Hematopoietic multipotent progenitor cell (in vitro differentiated cells): ENCODE data around the gene KCNJ4. TPM values are rescaled to one million over a fixed set of nuclear protein-coding genes. Genes with fewer than 3 reads are reported as not detected.
"Not testable (repeated sequence)": the region's sequence is repeated elsewhere in the genome, so short reads cannot be mapped to it uniquely, and the experiment has no call there.

Experiments
- DNase-seq, 3 donors: peaks; one replicate each; pipeline ENCODE4 v3.0.0-alpha.2; 2011 to 2015; ENCODE audit warnings: low read depth in 2 of 3, low spot score in 2 of 3
- total RNA-seq: library from RNA; depleted of rRNA; stranded (reverse); fragments of >200 nt; gene quantifications from one replicate; pipeline ENCODE4 v1.2.3, GENCODE V29; 2012

KCNJ4 gene
- total RNA-seq, 1 donor, result 0.27 TPM

DNA sequence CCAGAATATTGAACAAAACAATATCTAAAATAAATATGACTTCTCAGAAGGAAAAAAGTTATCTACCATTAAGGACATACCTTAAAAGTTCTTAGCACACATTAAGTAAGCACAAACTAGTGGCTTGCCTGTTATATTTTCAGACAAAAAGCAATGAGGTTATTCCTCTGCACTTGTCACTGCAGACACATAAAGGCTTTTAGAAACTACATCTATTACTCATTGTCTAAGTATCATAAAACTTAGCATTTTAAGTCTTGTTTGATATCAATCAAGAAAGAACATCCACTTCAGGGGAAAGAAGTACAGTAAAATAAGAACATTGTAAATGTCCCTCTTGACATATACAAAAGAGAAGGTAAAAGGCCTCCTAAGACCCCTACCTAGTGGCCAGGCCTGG, 59.1 kb downstream of the KCNJ4 start:
- not testable (repeated sequence) for DNase-seq

- DNase-seq, result not testable (repeated sequence)
Observed at GRCh38 chr22:38394929-38395624, 59.9 kb downstream of the KCNJ4 start.

DNA sequence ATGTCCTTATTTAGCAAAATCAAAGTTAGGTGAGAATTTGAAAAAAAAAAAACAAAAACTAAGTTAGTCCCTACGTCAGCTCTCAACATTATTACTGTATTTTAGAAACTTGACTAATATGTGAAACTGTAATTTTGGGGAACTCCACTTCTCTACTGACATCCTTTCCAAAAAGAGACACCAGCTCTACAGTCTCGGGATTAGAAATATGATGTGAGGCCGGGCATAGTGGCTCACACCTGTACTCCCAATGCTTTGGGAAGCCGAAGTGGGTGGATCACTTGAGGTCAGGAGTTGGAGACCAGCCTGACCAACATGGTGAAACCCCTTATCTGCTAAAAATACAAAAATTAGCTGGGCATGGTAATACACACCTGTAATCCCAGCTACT, 65.6 kb downstream of the KCNJ4 start:
- not testable (repeated sequence) for DNase-seq

DNA sequence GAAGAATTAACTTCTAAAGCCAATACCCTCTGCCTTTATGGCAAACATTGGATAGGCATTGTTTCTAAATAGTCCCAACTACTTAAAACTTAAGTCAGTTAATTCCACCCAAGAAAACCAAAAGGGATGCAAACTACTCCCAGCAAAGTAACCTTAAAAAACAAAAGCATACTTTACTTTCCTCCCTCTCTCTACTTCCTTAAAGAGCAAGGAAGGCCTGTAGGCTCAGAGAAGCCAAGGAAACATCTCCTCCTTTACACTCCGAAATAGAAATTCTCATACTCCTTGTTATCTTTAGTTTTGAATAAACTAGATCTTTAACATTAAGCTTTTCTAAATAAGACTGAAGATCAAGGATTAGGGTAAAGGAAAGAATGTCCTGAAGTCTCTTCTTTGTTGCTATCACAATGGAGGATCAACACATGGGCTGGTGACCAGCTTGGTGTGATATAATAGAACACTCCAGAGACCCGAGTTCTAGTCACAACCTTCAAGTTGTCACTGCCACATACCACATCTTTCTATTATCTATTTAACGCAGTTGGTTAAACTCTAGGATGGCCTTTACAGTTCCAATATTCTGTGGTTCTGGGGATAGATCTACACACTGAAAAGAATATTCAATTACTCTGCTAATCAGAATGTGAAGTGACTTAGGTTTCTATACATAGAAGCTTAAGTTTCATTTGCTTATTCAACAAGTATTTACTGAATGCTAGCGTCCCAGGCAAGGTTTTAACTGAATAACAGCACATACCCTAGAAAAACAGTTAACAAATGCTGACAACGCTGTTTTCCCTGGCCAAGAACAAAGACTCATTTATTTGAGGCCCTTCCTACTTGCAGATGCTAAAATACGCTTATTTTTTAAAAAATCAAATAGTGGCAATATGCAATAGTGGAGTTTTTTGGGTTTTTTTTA, 66.2 kb downstream of the KCNJ4 start:
- DNase-seq, result not testable (repeated sequence)

- not testable (repeated sequence) for DNase-seq
Observed at GRCh38 chr22:38386918-38387317, 68.1 kb downstream of the KCNJ4 start.

- no peak for DNase-seq
Observed at GRCh38 chr22:38383417-38383816, 71.6 kb downstream of the KCNJ4 start.

- DNase-seq, result not testable (repeated sequence)
Observed at GRCh38 chr22:38381371-38381770, 73.6 kb downstream of the KCNJ4 start.

Other genes with a start within 250 kb of the KCNJ4 start
- 13.5 TPM for gene TMEM184B, start 182.2 kb downstream of the KCNJ4 start, total RNA-seq
- 122 TPM for gene CSNK1E, start 137.8 kb downstream of the KCNJ4 start, total RNA-seq
- gene KDELR3, start 12.9 kb upstream of the KCNJ4 start, total RNA-seq, result 1.9 TPM
- 1,325 TPM for gene DDX17, start 51.1 kb upstream of the KCNJ4 start, total RNA-seq
- gene DMC1, start 115.0 kb upstream of the KCNJ4 start, total RNA-seq, result 2.2 TPM
- gene FAM227A, start 201.2 kb upstream of the KCNJ4 start, total RNA-seq, result 1.3 TPM
- 4.6 TPM for gene CBY1, start 201.4 kb upstream of the KCNJ4 start, total RNA-seq
- 35.0 TPM for gene TOMM22, start 226.8 kb upstream of the KCNJ4 start, total RNA-seq
- gene JOSD1, start 245.7 kb upstream of the KCNJ4 start, total RNA-seq, result 65.7 TPM